ENCODE data around the gene ASB16.

The ASB16 gene

DNA sequence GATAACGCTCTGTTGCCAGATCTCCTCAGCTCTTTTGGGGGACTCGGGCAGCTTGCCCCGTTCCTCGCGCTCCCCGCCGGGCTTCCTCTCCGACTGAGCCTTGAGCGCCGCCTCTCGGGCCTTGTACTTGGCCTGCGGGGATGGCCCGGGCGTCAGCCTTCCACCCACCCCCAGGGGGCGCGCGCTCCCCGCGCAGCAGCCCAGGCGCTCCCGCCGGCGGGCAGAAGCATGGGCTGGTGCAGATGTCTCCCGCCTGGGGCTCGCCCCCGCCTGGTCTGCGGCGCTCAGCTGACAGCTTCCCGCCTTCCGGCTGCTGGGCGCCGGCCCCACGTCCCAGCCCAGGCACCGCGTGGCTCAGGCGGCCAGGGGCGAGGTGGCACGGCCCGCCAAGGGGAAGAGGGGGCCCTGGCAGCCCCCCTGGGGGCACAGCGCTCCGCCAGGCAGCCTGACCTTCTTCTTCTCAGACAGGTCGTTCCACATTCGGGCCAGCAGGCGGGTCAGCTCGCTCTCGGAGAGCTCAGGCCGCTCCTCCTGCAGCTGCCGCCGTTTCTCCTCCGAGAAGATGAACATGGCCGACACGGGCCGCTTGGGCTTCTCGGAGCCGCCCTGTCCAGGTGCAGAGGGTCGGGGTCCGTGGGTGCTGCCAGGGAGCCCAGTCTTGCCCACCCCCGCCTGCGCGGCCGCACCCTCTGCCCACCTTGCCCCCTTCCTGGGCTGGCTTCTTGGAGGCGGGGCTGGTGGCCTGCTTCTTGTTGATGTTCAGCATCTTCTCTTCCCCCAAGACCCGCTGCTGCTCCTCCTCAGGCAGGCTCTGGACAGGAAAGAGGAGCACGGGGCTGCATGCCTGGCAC lies 40.1 kb downstream of the ASB16 start:
- peaks cover 78% of the 10 kb centered on the region for H3K36me3 ChIP-seq (ENCODE audit: control insufficient read depth, insufficient read depth, low read length)
- peak; percentile 82 to 85 (median 84) for DNase-seq
- peaks cover 28% of the 10 kb centered on the region for H3K4me1 ChIP-seq (ENCODE audit: control insufficient read depth, insufficient read depth, low read length, poor library complexity, severe bottlenecking)
- H3K9me3 ChIP-seq (ENCODE audit: control insufficient read depth, low read length) = no peaks in the 10 kb centered on the region
- peak overlapping the region; percentile 70 for H3K27ac ChIP-seq (ENCODE audit: insufficient read depth, low read length, poor library complexity, severe bottlenecking)
- H3K27me3 ChIP-seq (replicated peaks; ENCODE audit: control insufficient read depth, insufficient read depth, low read length, poor library complexity, severe bottlenecking) = no peaks in the 10 kb centered on the region
- no peak overlapping the region for H3K4me3 ChIP-seq (ENCODE audit: insufficient read depth, low read depth, low read length, poor library complexity, severe bottlenecking)

DNA sequence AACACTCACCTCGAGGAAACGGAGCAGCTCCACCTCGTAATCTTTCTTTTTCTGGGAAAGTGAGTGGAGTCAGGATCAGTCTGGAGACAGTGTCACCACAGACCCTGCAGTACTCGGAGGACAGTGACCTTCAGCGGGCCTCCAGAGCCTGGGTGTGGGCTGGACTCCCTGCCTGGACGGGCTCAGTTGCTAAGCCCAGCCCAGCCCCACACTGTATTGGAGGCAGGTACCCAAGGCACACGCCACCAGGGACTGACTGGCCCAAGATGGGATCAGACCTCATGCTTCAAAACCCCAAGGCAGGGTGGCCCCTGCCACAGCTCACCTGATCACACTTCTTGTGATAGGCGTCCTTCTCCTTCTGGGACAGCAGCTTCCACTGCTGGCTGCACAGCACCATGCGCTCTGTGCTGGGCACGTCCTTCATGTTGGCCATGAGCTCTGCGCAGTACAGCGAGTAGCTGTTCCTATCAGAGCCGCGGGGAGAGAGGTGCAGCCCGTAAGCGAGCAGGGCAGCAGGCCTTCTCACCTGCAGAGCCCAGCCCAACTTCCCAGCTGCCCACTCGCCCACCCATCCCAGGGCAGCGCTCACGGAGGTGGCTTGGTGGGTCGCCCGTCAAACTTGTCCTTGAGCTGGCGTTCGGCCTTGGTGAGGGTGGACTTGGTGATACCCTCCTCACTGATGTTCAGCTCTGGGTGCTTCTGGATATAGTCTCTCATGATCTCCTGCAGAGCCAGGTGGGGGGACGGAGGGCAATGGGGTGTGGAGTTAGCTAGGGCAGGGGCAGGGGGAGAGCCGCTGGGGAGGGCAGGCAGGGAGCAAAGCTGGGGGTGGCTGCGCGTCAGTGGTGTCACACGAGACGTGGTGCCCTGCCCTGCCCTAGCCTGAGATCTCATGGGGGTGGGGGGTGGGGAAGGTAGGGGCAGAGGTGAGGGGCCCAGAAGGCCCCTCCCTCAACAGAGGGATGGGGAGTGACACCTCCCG lies 41.1 kb downstream of the ASB16 start:
- Histone ChIP-seq H3K27ac (ENCODE audit: insufficient read depth, low read length, poor library complexity, severe bottlenecking) (no peak overlapping the region), H3K9me3 (ENCODE audit: control insufficient read depth, low read length) (no peaks in the 10 kb centered on the region), H3K4me3 (ENCODE audit: insufficient read depth, low read depth, low read length, poor library complexity, severe bottlenecking) (no peak overlapping the region), H3K27me3 (replicated peaks; ENCODE audit: control insufficient read depth, insufficient read depth, low read length, poor library complexity, severe bottlenecking) (no peaks in the 10 kb centered on the region), H3K36me3 (ENCODE audit: control insufficient read depth, insufficient read depth, low read length) (peaks cover 82% of the 10 kb centered on the region), H3K4me1 (ENCODE audit: control insufficient read depth, insufficient read depth, low read length, poor library complexity, severe bottlenecking) (peaks cover 38% of the 10 kb centered on the region)
- no peak for DNase-seq

DNA sequence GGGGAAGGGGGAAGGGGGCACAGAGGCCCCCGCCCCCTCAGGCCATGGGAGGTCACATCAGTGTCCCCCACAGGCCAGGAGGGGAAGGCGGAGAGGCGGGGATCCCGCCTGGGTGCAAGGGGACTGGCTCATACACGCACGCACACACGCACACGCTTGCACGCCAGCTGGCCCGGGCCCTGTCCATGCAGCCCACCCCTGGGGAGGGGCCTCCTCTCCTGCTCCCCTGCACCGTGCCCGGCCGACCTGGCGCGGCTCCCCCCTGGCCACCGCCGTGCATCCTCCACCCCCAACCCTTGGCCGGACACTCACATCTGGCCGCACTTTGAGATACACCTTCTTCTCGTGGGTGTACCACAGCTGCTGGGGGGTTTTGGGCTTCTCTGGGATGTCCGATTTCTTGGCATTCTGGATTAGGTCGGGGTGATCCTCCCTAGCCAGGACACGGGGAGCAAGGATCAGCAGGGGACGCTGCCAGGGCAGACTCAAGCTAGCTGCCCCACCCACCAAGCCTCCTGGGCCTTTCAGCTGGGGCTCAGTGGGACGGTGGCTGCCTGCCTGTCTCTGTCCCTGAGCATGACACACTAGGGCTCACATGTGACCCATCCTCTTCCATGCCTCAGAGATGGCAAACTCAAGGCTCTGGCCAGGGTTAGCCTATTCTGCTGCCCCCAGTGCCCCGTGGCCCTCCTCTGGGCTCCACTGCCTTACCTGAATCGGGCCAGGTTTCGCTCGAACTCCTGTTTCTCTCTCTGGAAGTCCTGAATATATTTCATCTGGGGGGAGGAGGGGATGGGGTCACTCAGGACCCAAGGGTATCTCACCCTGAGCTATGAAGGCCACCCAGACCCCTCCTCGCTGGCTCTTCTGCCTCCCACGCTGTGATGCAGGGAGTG lies 42.3 kb downstream of the ASB16 start:
- H3K36me3 ChIP-seq (ENCODE audit: control insufficient read depth, insufficient read depth, low read length) = peaks cover 70% of the 10 kb centered on the region
- no peak overlapping the region for H3K4me3 ChIP-seq (ENCODE audit: insufficient read depth, low read depth, low read length, poor library complexity, severe bottlenecking)
- H3K27ac ChIP-seq (ENCODE audit: insufficient read depth, low read length, poor library complexity, severe bottlenecking) = no peak overlapping the region
- no peak for DNase-seq
- H3K27me3 ChIP-seq (replicated peaks; ENCODE audit: control insufficient read depth, insufficient read depth, low read length, poor library complexity, severe bottlenecking) = no peaks in the 10 kb centered on the region
- no peaks in the 10 kb centered on the region for H3K9me3 ChIP-seq (ENCODE audit: control insufficient read depth, low read length)
- peaks cover 50% of the 10 kb centered on the region for H3K4me1 ChIP-seq (ENCODE audit: control insufficient read depth, insufficient read depth, low read length, poor library complexity, severe bottlenecking)

DNA sequence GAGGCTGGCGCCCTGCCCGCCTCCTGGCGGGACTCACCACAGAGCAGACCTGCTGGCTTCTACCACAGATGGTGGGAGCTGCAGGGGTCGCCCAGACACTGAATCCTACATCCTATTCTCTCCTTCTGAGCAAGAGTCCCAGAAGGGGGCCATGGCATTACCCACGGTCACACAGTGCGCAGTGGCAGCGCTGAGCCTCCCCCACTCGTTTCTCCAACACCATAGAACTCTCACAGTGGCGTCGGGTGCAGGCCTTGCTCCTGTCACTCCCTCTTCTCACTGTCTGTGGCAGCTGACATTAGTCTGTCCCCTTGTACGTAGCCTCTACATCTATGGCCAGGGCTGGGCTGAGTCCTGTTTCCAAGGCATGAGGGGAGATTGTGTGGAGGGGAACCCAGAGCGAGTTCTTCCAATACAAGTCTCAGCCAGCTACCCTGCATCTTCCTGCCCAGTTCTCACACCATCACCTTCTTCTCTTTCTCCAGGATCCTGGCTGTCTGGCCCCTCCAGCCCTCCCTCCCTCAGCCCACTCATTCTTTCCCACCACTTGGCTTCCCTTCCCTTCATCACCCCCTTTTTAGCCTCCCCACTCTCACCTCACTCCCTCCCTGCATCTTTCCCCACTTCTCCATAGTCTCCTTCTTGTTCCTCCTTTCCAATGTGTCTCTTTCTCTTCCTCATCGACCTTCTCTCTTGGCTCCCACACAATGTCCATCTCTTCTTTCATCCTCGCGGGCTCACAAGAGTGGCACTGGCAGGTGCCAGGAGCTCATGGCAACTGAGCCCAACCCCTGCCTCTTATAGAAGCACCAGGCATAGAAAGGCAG lies 43.1 kb downstream of the ASB16 start:
- no peak for DNase-seq
- Histone ChIP-seq H3K9me3 (ENCODE audit: control insufficient read depth, low read length) (no peaks in the 10 kb centered on the region), H3K4me3 (ENCODE audit: insufficient read depth, low read depth, low read length, poor library complexity, severe bottlenecking) (no peak overlapping the region), H3K4me1 (ENCODE audit: control insufficient read depth, insufficient read depth, low read length, poor library complexity, severe bottlenecking) (peaks cover 55% of the 10 kb centered on the region), H3K27ac (ENCODE audit: insufficient read depth, low read length, poor library complexity, severe bottlenecking) (peak overlapping the region; percentile 7), H3K27me3 (replicated peaks; ENCODE audit: control insufficient read depth, insufficient read depth, low read length, poor library complexity, severe bottlenecking) (no peaks in the 10 kb centered on the region), H3K36me3 (ENCODE audit: control insufficient read depth, insufficient read depth, low read length) (peaks cover 62% of the 10 kb centered on the region)

DNA sequence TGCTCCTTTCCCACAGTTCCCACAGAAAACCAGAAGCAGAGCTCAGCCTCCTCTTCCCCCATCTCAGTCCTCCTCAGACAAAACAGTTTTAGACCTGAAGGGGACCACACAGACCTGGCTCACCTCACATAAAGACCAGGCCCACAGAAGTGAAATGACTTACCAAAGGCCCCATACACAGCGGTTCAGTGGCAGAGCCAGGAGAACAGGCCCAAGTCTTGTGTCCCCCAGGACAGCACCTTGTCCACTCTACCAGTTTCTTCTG lies 43.7 kb downstream of the ASB16 start:
- no peak overlapping the region for H3K4me3 ChIP-seq (ENCODE audit: insufficient read depth, low read depth, low read length, poor library complexity, severe bottlenecking)
- peak overlapping the region; percentile 7 for H3K27ac ChIP-seq (ENCODE audit: insufficient read depth, low read length, poor library complexity, severe bottlenecking)
- H3K27me3 ChIP-seq (replicated peaks; ENCODE audit: control insufficient read depth, insufficient read depth, low read length, poor library complexity, severe bottlenecking) = no peaks in the 10 kb centered on the region
- no peak for DNase-seq
- H3K9me3 ChIP-seq (ENCODE audit: control insufficient read depth, low read length) = no peaks in the 10 kb centered on the region
- peaks cover 56% of the 10 kb centered on the region for H3K36me3 ChIP-seq (ENCODE audit: control insufficient read depth, insufficient read depth, low read length)
- H3K4me1 ChIP-seq (ENCODE audit: control insufficient read depth, insufficient read depth, low read length, poor library complexity, severe bottlenecking) = peaks cover 55% of the 10 kb centered on the region

DNA sequence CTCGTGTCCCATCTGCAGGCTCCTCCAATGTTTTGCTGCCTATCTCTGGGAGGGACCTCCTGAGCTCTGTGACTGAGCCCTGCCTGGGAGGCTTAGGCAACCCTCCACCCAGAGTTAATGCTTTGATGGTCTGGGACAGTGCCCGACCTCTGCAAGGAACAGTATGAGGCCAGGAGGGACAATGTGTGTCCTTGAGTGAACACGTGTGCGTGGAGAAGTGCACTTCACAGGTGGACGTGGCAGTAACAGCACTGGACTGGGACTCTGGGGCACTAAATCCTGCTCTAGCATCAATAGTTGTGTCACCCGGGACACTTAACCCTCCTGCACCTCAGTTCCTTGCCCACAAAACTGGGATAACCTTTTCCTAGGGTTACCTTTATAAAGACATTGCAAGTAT lies 44.4 kb downstream of the ASB16 start:
- H3K27me3 ChIP-seq (replicated peaks; ENCODE audit: control insufficient read depth, insufficient read depth, low read length, poor library complexity, severe bottlenecking) = no peaks in the 10 kb centered on the region
- H3K27ac ChIP-seq (ENCODE audit: insufficient read depth, low read length, poor library complexity, severe bottlenecking) = peak overlapping the region; percentile 7
- no peak for DNase-seq
- no peaks in the 10 kb centered on the region for H3K9me3 ChIP-seq (ENCODE audit: control insufficient read depth, low read length)
- H3K4me1 ChIP-seq (ENCODE audit: control insufficient read depth, insufficient read depth, low read length, poor library complexity, severe bottlenecking) = peaks cover 53% of the 10 kb centered on the region
- no peak overlapping the region for H3K4me3 ChIP-seq (ENCODE audit: insufficient read depth, low read depth, low read length, poor library complexity, severe bottlenecking)
- peaks cover 49% of the 10 kb centered on the region for H3K36me3 ChIP-seq (ENCODE audit: control insufficient read depth, insufficient read depth, low read length)

DNA sequence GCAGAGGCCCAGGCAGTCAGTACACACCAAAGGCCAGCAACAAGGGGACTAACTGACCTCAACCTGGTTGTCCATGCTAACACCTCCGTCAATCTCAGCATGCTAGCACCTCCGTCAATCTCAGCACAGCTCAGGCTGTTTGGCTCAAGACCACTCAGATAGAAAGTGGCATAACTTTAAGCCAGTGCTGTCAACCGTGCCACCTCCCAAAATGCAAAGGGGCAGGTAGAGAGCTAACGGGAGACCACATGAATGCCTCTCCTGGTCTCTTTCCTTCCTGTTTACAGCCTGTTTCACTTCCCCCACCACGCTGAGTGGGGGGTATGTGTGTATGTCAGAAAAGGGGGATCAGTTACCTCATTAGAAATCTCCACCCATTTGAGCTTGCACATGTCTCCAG lies 45.7 kb downstream of the ASB16 start:
- Histone ChIP-seq H3K36me3 (ENCODE audit: control insufficient read depth, insufficient read depth, low read length) (peaks cover 43% of the 10 kb centered on the region), H3K4me3 (ENCODE audit: insufficient read depth, low read depth, low read length, poor library complexity, severe bottlenecking) (peak overlapping the region; percentile 8), H3K4me1 (ENCODE audit: control insufficient read depth, insufficient read depth, low read length, poor library complexity, severe bottlenecking) (peaks cover 42% of the 10 kb centered on the region), H3K9me3 (ENCODE audit: control insufficient read depth, low read length) (no peaks in the 10 kb centered on the region), H3K27ac (ENCODE audit: insufficient read depth, low read length, poor library complexity, severe bottlenecking) (peak overlapping the region; percentile 90), H3K27me3 (replicated peaks; ENCODE audit: control insufficient read depth, insufficient read depth, low read length, poor library complexity, severe bottlenecking) (no peaks in the 10 kb centered on the region)
- DNase-seq = peak in 1 of 3 donors; percentile 22

DNA sequence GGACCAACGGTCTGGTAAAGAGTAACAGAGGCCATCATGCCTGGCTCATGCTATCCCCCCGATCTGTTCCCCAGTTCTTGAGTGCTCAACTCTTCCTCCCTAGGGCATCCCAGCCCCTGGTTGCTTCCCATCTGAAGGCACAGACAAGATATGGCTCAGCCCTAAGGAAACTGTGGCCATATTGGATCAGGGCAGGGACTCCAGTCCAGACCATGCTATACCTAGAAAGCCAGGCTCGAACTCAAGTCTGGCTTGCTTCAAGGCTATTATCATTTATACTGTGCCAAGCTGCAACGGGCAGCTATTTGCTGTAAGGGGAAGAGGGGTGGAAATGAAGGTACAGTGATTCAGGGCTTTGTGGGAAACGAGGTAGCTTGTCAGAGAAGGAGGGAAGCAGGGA lies 46.2 kb downstream of the ASB16 start:
- H3K4me1 ChIP-seq (ENCODE audit: control insufficient read depth, insufficient read depth, low read length, poor library complexity, severe bottlenecking) = peaks cover 41% of the 10 kb centered on the region
- peak overlapping the region; percentile 90 for H3K27ac ChIP-seq (ENCODE audit: insufficient read depth, low read length, poor library complexity, severe bottlenecking)
- peak overlapping the region; percentile 8 for H3K4me3 ChIP-seq (ENCODE audit: insufficient read depth, low read depth, low read length, poor library complexity, severe bottlenecking)
- H3K9me3 ChIP-seq (ENCODE audit: control insufficient read depth, low read length) = no peaks in the 10 kb centered on the region
- no peak for DNase-seq
- peaks cover 38% of the 10 kb centered on the region for H3K36me3 ChIP-seq (ENCODE audit: control insufficient read depth, insufficient read depth, low read length)
- H3K27me3 ChIP-seq (replicated peaks; ENCODE audit: control insufficient read depth, insufficient read depth, low read length, poor library complexity, severe bottlenecking) = no peaks in the 10 kb centered on the region

DNA sequence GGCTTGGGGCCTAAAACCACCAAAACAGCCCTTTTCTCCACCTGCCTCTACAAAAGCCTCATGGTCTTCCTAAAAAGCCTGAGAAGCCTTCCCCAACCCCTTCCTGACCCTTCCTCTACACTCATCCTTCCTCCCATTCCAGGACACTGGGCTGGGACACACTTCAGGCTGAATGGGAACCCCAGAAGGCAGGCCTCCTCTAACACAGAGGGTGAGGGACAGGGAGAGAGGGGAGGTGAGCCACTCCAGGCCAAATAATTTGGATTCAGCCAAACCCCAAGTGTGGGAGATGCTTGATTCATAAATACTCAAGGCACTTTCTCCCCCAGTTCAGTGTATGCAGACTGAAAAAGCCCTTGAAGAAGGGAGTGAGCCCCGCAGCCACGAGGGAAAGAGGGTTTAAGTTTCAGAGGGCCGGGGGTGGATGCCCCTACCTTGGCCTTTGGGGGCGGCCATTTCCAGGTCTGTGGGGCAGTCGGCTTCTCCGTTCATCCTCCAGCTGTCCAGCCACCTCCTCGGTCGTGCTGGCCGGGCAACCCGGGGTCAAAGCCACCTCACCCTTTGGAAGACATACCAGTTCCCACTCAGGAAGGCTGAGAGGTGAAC lies 47.3 kb downstream of the ASB16 start:
- Histone ChIP-seq H3K27ac (ENCODE audit: insufficient read depth, low read length, poor library complexity, severe bottlenecking) (peak overlapping the region; percentile 90), H3K4me1 (ENCODE audit: control insufficient read depth, insufficient read depth, low read length, poor library complexity, severe bottlenecking) (peaks cover 41% of the 10 kb centered on the region), H3K4me3 (ENCODE audit: insufficient read depth, low read depth, low read length, poor library complexity, severe bottlenecking) (peak overlapping the region; percentile 58), H3K27me3 (replicated peaks; ENCODE audit: control insufficient read depth, insufficient read depth, low read length, poor library complexity, severe bottlenecking) (no peaks in the 10 kb centered on the region), H3K36me3 (ENCODE audit: control insufficient read depth, insufficient read depth, low read length) (peaks cover 32% of the 10 kb centered on the region), H3K9me3 (ENCODE audit: control insufficient read depth, low read length) (no peaks in the 10 kb centered on the region)
- no peak for DNase-seq
